IMR-90 (cell line): ENCODE results near the gene ESR1.
"Not testable (repeated sequence)": the region's sequence is repeated elsewhere in the genome, so short reads cannot be mapped to it uniquely, and the experiment has no call there.

Source experiments
- CTCF ChIP-seq: conservative IDR thresholded peaks from 2 replicates; pipeline ENCODE4 v1.5.1; 2012; ENCODE audit warnings: mild to moderate bottlenecking, low read depth, low read length, improper control_type of control experiment
- POLR2A ChIP-seq: IDR thresholded peaks from 2 replicates; pipeline ENCODE4 v1.6.1; 2012; ENCODE audit warnings: mild to moderate bottlenecking, low read depth, low read length

GRCh38 chr6:151964412-151964811 is 156.9 kb downstream of the ESR1 start:
- not testable (repeated sequence) for TF ChIP-seq POLR2A, CTCF
